OCI-LY3 (cell line): ENCODE data around the gene TMEM100.

Source experiments
- H2AFZ ChIP-seq: fragments of 200-600, 300-600 bp; shearing (Covaris generic); 2 replicates; pipeline ENCODE4 v1.6.0; 2014; ENCODE audit warnings: antibody characterized with exemption, low read depth, low read length
- H3K27ac ChIP-seq: fragments of 200-600, 300-600 bp; sonication (generic); 2 replicates; pipeline ENCODE4 v1.5.1; 2014; ENCODE audit warnings: mild to moderate bottlenecking, low read length, moderate library complexity, mixed read lengths
- H3K27me3 ChIP-seq: fragments of 200-600, 300-600 bp; sonication (generic); 2 replicates; pipeline ENCODE4 v1.6.1; 2014; ENCODE audit warnings: low read depth, low read length, mixed read lengths
- H3K36me3 ChIP-seq: fragments of 200-600, 300-600 bp; sonication (generic); replicated peaks from 2 replicates; pipeline ENCODE3; 2014; ENCODE audit warnings: low read depth, low read length, mixed read lengths
- H3K4me1 ChIP-seq: fragments of 300-600, 200-600 bp; sonication (generic); 2 replicates; pipeline ENCODE4 v1.6.1; 2014; ENCODE audit warnings: low read length, mixed read lengths
- H3K4me2 ChIP-seq: fragments of 200-600, 300-600 bp; sonication (generic); 2 replicates; pipeline ENCODE4 v1.6.1; 2014; ENCODE audit warnings: low read length, mixed read lengths
- H3K4me3 ChIP-seq: fragments of 300-600, 200-600 bp; sonication (generic); 2 replicates; pipeline ENCODE4 v1.5.1; 2014; ENCODE audit warnings: antibody characterized with exemption, mild to moderate bottlenecking, low read length, moderate library complexity
- H3K79me2 ChIP-seq: fragments of 300-600, 200-600 bp; shearing (Covaris generic); 2 replicates; pipeline ENCODE4 v1.6.1; 2014; ENCODE audit warnings: mild to moderate bottlenecking, low read length, mixed read lengths
- H3K9ac ChIP-seq: fragments of 300-600, 200-600 bp; shearing (Covaris generic); 2 replicates; pipeline ENCODE4 v1.6.0; 2014; ENCODE audit warnings: mild to moderate bottlenecking, low read length, moderate library complexity
- H3K9me3 ChIP-seq: fragments of 200-600, 300-600 bp; shearing (Covaris generic); 2 replicates; pipeline ENCODE4 v1.6.1; 2014; ENCODE audit warnings: low read length, mixed read lengths; ENCODE audit not compliant: insufficient read depth
- H4K20me1 ChIP-seq: fragments of 200-600, 300-600 bp; sonication (generic); 2 replicates; pipeline ENCODE4 v1.6.1; 2016; ENCODE audit warnings: low read length, mixed read lengths; ENCODE audit not compliant: insufficient read depth
- CTCF ChIP-seq: fragments of 200-600, 300-600 bp; sonication (generic); IDR thresholded peaks from 2 replicates; pipeline ENCODE4 v1.5.1; 2014; ENCODE audit warnings: antibody characterized with exemption, low read length, low read depth
- EZH2phosphoT487 ChIP-seq: fragments of 200-600 bp; shearing (Covaris generic); IDR thresholded peaks from 2 replicates; pipeline ENCODE4 v1.6.1; 2018; ENCODE audit warnings: antibody characterized with exemption, mixed run types, low read depth

The TMEM100 gene

DNA sequence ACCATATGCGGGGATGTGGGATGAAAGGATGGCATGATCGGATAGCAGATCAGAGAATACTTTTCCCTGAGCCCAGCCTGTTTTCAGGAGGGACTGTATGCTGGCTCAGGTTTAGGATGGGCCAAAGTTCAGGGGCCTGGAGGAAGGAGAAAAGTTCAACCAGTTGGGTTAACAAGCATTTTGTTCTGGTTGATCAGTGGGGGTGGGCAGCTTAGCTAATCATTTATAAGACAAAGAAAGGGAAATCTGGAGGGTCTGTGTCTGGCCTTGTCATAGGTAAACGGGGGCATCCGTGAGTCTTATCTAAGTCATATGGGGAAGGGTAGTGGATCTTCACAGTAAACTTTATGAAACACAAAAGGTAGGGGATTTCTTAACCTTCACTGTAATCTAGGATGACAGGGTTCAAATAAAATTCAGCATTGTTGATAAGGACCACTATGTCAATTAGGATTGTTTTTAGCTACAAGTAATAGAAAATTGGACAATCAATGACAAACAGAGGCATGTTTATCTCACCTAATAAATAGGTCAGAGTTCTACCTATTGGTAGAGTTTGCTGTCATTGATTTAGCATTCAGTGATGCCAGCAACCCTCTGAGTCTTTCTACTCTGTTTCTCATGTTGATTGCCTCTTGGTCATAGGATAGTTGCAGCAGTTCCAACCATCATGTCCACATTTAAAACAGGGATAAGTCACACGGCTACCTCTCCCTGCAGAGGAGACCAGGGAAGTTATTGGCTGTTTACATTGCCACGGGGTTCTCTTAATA, 39.6 kb upstream of the TMEM100 start:
- H3K4me3 ChIP-seq, result no peak overlapping the region
- TF ChIP-seq EZH2phosphoT487 (no peak), CTCF (no peak)
- no peaks in the 10 kb centered on the region for H3K36me3 ChIP-seq
- no peaks in the 10 kb centered on the region for H3K4me1 ChIP-seq
- H3K27me3 ChIP-seq, result peaks cover 8% of the 10 kb centered on the region
- H4K20me1 ChIP-seq, result no peaks in the 10 kb centered on the region
- no peaks in the 10 kb centered on the region for H3K79me2 ChIP-seq
- no peak overlapping the region for H3K27ac ChIP-seq
- H3K9me3 ChIP-seq, result no peaks in the 10 kb centered on the region
- no peak overlapping the region for H3K4me2 ChIP-seq
- no peak overlapping the region for H2AFZ ChIP-seq
- H3K9ac ChIP-seq, result no peak overlapping the region

DNA sequence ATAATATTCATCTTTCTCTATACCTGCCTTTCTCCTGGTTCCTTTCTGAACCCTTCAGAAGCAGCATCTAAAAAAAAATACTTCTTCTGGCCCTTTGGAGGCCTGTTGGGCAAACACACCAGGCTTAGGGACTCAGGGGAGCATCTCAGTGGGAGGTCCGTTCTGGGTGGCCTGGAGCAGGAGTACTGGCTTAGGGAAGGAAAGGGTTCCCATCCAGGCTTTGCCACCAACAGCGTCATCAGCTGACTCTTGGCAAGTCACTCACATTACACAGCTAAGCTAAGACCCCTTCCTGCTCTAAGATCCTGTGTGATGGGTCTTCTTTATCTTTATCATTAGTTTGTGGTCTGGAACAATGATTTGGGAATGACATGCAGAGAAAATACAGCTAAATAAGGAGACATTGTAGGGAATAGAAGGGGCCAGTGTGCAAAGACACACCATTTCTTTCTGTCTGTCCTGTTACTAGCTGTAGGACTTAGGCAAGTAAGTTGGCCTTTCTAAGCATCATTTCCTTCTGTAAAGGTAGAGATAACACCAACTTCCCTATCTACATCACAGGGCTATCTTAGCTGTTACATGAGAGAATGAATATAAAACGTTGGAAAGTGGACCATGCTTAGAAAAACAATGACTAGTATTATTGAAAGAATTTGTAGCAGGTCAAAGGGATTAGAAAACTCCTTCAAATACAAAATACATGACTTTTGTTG, 38.1 kb upstream of the TMEM100 start:
- Histone ChIP-seq H3K9me3 (no peaks in the 10 kb centered on the region), H3K79me2 (no peaks in the 10 kb centered on the region), H3K9ac (no peak overlapping the region), H3K27ac (no peak overlapping the region), H3K4me1 (no peaks in the 10 kb centered on the region), H3K4me3 (no peak overlapping the region), H3K27me3 (peaks cover 8% of the 10 kb centered on the region), H4K20me1 (no peaks in the 10 kb centered on the region), H3K36me3 (no peaks in the 10 kb centered on the region), H2AFZ (no peak overlapping the region), H3K4me2 (no peak overlapping the region)
- no peak for TF ChIP-seq CTCF
- TF ChIP-seq EZH2phosphoT487, result no peak

DNA sequence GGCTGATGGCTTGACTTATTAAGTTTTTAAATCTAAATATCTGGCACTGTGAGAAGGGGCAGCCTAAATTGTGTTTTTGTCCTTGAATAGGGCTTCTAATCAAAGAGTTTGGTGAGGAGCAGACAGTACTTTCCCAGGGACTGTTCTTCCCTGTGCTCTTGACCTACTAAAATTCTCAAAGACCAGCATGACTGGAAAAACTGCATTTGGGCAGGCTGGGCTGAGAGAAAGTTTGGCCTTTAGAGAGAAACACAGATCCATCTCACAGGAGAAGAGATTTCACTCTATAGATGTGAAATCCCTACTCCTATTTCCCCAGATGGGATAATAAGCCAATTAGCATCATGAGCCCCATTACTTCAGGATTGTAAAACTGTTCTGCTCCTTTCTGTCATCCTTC, 35.5 kb upstream of the TMEM100 start:
- no peaks in the 10 kb centered on the region for H3K4me1 ChIP-seq
- no peak overlapping the region for H3K4me2 ChIP-seq
- no peaks in the 10 kb centered on the region for H3K9me3 ChIP-seq
- H3K4me3 ChIP-seq, result no peak overlapping the region
- H3K79me2 ChIP-seq, result no peaks in the 10 kb centered on the region
- H3K36me3 ChIP-seq, result no peaks in the 10 kb centered on the region
- H2AFZ ChIP-seq, result no peak overlapping the region
- no peaks in the 10 kb centered on the region for H4K20me1 ChIP-seq
- H3K27ac ChIP-seq, result no peak overlapping the region
- no peak overlapping the region for H3K9ac ChIP-seq
- TF ChIP-seq CTCF, result no peak
- TF ChIP-seq EZH2phosphoT487, result no peak
- peaks cover 8% of the 10 kb centered on the region for H3K27me3 ChIP-seq

- Histone ChIP-seq H4K20me1 (no peaks in the 10 kb centered on the region), H3K27me3 (peaks cover 8% of the 10 kb centered on the region), H2AFZ (no peak overlapping the region), H3K4me3 (no peak overlapping the region), H3K79me2 (no peaks in the 10 kb centered on the region), H3K4me2 (no peak overlapping the region), H3K4me1 (no peaks in the 10 kb centered on the region), H3K36me3 (no peaks in the 10 kb centered on the region), H3K27ac (no peak overlapping the region), H3K9ac (no peak overlapping the region), H3K9me3 (no peaks in the 10 kb centered on the region)
- no peak for TF ChIP-seq EZH2phosphoT487
- no peak for TF ChIP-seq CTCF
These were observed 35.0 kb upstream of the TMEM100 start for GRCh38 chr17:55757659-55758058.
